Ovary (tissue), 3 donors: Measurements from ENCODE around the gene CIAO3.

Source experiments
- EP300 ChIP-seq: sonication (generic); formaldehyde crosslinking; IDR thresholded peaks from one replicate; pipeline ENCODE4 v1.6.1; 2017; ENCODE audit warnings: antibody characterized with exemption
- POLR2A ChIP-seq: fragments of 450-650 bp; IDR thresholded peaks from one replicate; pipeline ENCODE4 v1.6.1; 2017; ENCODE audit warnings: antibody characterized with exemption, mild to moderate bottlenecking, moderate library complexity
- TF ChIP-seq, protein P1 (sequence below), 3 donors: fragments of 450-650 bp in 2 of 3; fragments of 200-600 bp in 1 of 3; IDR thresholded peaks; one replicate each; pipeline versions ENCODE4 v1.5.1 to v1.8.0; 2016 to 2022; ENCODE audit warnings: antibody characterized with exemption in 3 of 3, mild to moderate bottlenecking in 1 of 3
- donor health status: DM: no; HTN: no; CAD: no.

DNA sequence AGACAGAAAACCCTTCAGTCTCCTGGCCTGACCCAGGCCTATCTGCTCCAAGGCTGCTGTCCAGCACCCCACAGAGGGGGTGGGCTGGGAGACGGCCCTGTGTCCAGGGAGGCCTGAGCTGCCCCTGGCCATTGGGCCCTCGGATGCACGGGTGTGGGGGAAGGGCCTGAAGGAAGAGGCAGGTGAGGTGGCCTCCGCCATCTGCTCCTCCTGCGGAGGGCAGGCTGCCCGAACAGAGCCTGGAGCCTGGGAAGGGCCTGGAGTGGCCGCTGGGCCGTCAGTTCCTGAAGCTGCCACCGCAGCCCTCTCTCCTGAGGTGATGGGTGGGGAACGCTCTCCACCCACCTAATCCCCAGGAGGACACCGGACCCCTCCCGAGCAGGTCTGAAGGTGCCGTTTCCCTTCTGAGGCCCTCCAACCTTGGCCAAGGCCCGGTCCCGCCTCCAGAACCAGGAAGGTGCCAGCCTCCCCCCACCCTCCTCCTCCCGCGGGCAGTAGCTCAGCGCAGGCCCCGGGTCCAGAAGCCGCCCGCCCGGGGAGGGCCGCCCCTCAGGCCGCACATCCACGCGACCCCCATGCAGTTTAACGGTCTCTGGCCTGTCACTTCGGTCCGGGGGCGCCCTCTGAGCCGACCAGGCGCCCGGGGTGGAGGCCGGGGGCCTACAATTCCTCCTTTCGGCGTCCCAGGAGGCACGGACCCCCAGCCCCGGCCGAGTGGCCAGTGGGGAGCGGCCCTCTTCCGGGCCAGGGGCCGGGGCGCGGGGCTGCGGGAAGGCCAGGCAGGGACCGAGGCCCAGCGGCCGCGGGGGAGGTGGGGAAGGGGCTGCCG is 36.0 kb downstream of the CIAO3 start:
- TF ChIP-seq EP300: no peak
- TF ChIP-seq, protein P1, sequence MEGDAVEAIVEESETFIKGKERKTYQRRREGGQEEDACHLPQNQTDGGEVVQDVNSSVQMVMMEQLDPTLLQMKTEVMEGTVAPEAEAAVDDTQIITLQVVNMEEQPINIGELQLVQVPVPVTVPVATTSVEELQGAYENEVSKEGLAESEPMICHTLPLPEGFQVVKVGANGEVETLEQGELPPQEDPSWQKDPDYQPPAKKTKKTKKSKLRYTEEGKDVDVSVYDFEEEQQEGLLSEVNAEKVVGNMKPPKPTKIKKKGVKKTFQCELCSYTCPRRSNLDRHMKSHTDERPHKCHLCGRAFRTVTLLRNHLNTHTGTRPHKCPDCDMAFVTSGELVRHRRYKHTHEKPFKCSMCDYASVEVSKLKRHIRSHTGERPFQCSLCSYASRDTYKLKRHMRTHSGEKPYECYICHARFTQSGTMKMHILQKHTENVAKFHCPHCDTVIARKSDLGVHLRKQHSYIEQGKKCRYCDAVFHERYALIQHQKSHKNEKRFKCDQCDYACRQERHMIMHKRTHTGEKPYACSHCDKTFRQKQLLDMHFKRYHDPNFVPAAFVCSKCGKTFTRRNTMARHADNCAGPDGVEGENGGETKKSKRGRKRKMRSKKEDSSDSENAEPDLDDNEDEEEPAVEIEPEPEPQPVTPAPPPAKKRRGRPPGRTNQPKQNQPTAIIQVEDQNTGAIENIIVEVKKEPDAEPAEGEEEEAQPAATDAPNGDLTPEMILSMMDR (IDR thresholded peaks at IDR 0.05): no peak
- TF ChIP-seq POLR2A: no peak
